Endothelial cell (in vitro differentiated cells): ENCODE measurements around the gene AP2A2. TPM values are rescaled to one million over a fixed set of nuclear protein-coding genes. Genes with fewer than 3 reads are reported as not detected.

Experiments
- DNase-seq: peaks from one replicate; pipeline ENCODE4 v3.0.0; 2021; ENCODE audit warnings: low spot score
- H3K27ac Mint-ChIP-seq: one replicate; pipeline ENCODE4 v1.8.0; 2021; ENCODE audit warnings: mixed read lengths, inconsistent platforms; ENCODE audit not compliant: unreplicated experiment
- H3K27me3 Mint-ChIP-seq: one replicate; pipeline ENCODE4 v1.8.0; 2021; ENCODE audit warnings: mild to moderate bottlenecking, moderate library complexity, mixed read lengths, inconsistent platforms; ENCODE audit not compliant: unreplicated experiment
- H3K36me3 Mint-ChIP-seq: one replicate; pipeline ENCODE4 v1.8.0; 2021; ENCODE audit warnings: mild to moderate bottlenecking, low read depth, mixed read lengths, inconsistent platforms; ENCODE audit not compliant: unreplicated experiment
- H3K4me1 Mint-ChIP-seq: one replicate; pipeline ENCODE4 v1.8.0; 2021; ENCODE audit warnings: mild to moderate bottlenecking, mixed read lengths, inconsistent platforms; ENCODE audit not compliant: unreplicated experiment
- H3K4me3 Mint-ChIP-seq: one replicate; pipeline ENCODE4 v1.8.0; 2021; ENCODE audit warnings: mild to moderate bottlenecking, mixed read lengths, inconsistent platforms; ENCODE audit not compliant: unreplicated experiment
- H3K9me3 Mint-ChIP-seq: one replicate; pipeline ENCODE4 v1.8.0; 2021; ENCODE audit warnings: mixed read lengths, inconsistent platforms; ENCODE audit not compliant: unreplicated experiment
- total RNA-seq: library from RNA; stranded (reverse); fragmentation: NEBNext Ultra II Directional; extraction: Animal tissue kit (Norgen Biotek cat#: 25700); gene quantifications from one replicate; pipeline ENCODE4 v1.2.1, GENCODE V29; 2021; ENCODE audit not compliant: unreplicated experiment
- TF ChIP-seq, protein P1 (sequence below): fragments of 200-600 bp; sonication (generic); IDR thresholded peaks from one replicate; pipeline ENCODE4 v1.5.0; 2021; ENCODE audit warnings: antibody characterized with exemption; ENCODE audit not compliant: unreplicated experiment

AP2A2 gene
- total RNA-seq, 1 donor from 2014 or later = 287 TPM

- Mint-ChIP-seq H3K27me3 (peaks cover 9% of the 10 kb centered on the region), H3K4me1 (peaks cover 28% of the 10 kb centered on the region), H3K9me3 (no peaks in the 10 kb centered on the region), H3K36me3 (peaks cover 44% of the 10 kb centered on the region), H3K4me3 (no peak overlapping the region), H3K27ac (peak overlapping the region; percentile 61)
- TF ChIP-seq, protein P1, sequence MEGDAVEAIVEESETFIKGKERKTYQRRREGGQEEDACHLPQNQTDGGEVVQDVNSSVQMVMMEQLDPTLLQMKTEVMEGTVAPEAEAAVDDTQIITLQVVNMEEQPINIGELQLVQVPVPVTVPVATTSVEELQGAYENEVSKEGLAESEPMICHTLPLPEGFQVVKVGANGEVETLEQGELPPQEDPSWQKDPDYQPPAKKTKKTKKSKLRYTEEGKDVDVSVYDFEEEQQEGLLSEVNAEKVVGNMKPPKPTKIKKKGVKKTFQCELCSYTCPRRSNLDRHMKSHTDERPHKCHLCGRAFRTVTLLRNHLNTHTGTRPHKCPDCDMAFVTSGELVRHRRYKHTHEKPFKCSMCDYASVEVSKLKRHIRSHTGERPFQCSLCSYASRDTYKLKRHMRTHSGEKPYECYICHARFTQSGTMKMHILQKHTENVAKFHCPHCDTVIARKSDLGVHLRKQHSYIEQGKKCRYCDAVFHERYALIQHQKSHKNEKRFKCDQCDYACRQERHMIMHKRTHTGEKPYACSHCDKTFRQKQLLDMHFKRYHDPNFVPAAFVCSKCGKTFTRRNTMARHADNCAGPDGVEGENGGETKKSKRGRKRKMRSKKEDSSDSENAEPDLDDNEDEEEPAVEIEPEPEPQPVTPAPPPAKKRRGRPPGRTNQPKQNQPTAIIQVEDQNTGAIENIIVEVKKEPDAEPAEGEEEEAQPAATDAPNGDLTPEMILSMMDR = no peak
- DNase-seq = no peak
These were observed 27.0 kb downstream of the AP2A2 start for GRCh38 chr11:952406-953385.

DNA sequence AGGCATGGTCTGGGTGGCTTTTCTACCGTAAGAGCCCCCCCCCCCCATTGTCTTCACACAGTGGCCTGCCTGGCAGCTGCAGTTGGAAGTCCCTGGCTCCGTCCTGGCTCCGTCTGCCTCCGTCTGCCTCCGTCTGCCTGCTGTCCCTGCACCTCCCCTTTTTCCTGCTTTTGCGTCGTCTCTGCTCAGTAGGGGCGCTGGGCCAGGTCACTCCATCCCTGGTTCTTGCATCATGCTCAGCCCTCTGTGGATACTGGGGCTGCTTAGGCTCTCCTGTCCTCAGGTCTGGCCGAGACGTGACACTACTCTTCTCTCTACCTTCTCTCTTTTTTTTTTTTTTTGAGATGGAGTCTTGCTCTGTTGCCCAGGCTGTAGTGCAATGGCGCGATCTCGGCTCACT is 27.8 kb downstream of the AP2A2 start:
- no peak for DNase-seq
- TF ChIP-seq, protein P1 = no peak
- H3K9me3 Mint-ChIP-seq = no peaks in the 10 kb centered on the region
- no peak overlapping the region for H3K4me3 Mint-ChIP-seq
- peaks cover 31% of the 10 kb centered on the region for H3K4me1 Mint-ChIP-seq
- no peak overlapping the region for H3K27ac Mint-ChIP-seq
- peaks cover 9% of the 10 kb centered on the region for H3K27me3 Mint-ChIP-seq
- H3K36me3 Mint-ChIP-seq = peaks cover 47% of the 10 kb centered on the region

DNA sequence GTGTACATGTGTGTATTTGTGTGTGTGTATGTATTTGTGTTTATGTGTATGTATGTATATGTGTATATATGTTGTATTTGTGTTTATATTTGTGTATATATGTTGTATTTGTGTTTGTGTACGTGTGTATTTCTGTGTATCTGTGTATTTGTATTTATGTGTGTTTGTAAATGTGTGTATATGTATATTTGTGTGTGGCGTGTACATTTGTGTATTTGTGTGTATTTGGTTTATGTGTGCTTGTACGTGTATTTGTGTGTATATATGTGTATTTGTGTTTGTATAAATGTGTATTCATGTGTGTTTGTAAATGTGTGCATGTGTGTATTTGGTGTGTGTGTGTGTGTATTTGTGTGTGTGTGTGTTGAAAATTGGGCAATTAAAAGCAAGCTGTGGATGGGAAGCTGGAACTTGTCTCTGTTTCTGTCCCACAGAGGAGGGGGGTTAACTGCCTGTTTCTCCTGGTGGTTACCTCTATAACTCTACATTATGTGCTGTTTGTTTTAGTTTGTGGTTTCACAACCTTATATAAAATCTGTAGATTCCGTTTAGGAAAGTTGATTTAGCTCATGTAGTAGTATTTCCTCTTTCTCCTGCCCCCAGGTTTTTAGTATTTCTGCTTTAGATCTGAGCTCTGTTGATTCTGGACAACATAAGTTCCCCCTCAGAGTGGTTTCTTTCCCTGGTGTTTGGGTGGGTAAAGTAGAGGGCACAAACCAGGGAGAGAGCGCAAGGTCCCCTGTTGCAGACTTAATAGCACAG is 28.9 kb downstream of the AP2A2 start:
- peak overlapping the region; percentile 86 for H3K4me3 Mint-ChIP-seq
- TF ChIP-seq, protein P1 = no peak
- no peak for DNase-seq
- peaks cover 9% of the 10 kb centered on the region for H3K27me3 Mint-ChIP-seq
- peaks cover 31% of the 10 kb centered on the region for H3K4me1 Mint-ChIP-seq
- H3K9me3 Mint-ChIP-seq = no peaks in the 10 kb centered on the region
- peak overlapping the region; percentile 59 for H3K27ac Mint-ChIP-seq
- H3K36me3 Mint-ChIP-seq = peaks cover 49% of the 10 kb centered on the region

GRCh38 chr11:955154-956063 is 29.7 kb downstream of the AP2A2 start:
- Mint-ChIP-seq H3K27me3 (peaks cover 9% of the 10 kb centered on the region), H3K4me1 (peaks cover 31% of the 10 kb centered on the region), H3K27ac (no peak overlapping the region), H3K36me3 (peaks cover 44% of the 10 kb centered on the region), H3K9me3 (no peaks in the 10 kb centered on the region), H3K4me3 (peak overlapping the region; percentile 29)
- DNase-seq = no peak
- TF ChIP-seq, protein P1 = no peak
